Testis (tissue), 3 donors: ENCODE results near the gene CHGA. TPM values are rescaled to one million over a fixed set of nuclear protein-coding genes. Genes with fewer than 3 reads are reported as not detected.

Experiments used
- DNase-seq: peaks from one replicate; pipeline ENCODE4 v3.0.0-alpha.2; 2019
- H3K27ac ChIP-seq, 2 donors: fragments of 200-600 bp; sonication (generic); one replicate each; pipeline ENCODE4 v1.5.1; 2019
- H3K27me3 ChIP-seq: fragments of 200-600 bp; sonication (generic); one replicate; pipeline ENCODE4 v1.5.1; 2019
- H3K36me3 ChIP-seq: fragments of 200-600 bp; sonication (generic); one replicate; pipeline ENCODE4 v1.5.1; 2017; ENCODE audit warnings: low read depth; ENCODE audit errors: missing control alignments
- H3K4me1 ChIP-seq: fragments of 200-600 bp; sonication (generic); one replicate; pipeline ENCODE4 v1.5.1; 2019
- H3K4me3 ChIP-seq, 2 donors: fragments of 200-600 bp; sonication (generic); one replicate each; pipeline ENCODE4 v1.5.1; 2017 to 2019
- H3K9me3 ChIP-seq: fragments of 200-600 bp; sonication (generic); one replicate; pipeline ENCODE4 v1.5.1; 2017
- CTCF ChIP-seq, 3 experiments: fragments of 450-650 bp in 2 of 3; fragments of 200-600 bp in 1 of 3; sonication (generic) in 1 of 3; IDR thresholded peaks; one replicate each; pipeline ENCODE4 v1.5.1; 2016 to 2019; ENCODE audit warnings: antibody characterized with exemption in 3 of 3, mild to moderate bottlenecking in 2 of 3, moderate library complexity in 1 of 3
- POLR2A ChIP-seq: fragments of 450-650 bp; IDR thresholded peaks from one replicate; pipeline ENCODE4 v1.6.1; 2017; ENCODE audit warnings: antibody characterized with exemption, mild to moderate bottlenecking, moderate library complexity
- WGBS, 2 donors: methylation state at CpG; one replicate each; pipeline ENCODE4 v1.1.5; 2018; 5-methylcytosine and 5-hydroxymethylcytosine counted together
- intact Hi-C: fragments of 100-400 bp; cut with DNase I; formaldehyde crosslinking; loops from one replicate; pipeline ENCODE4 v1.15.1; 2023; ENCODE audit warnings: low total_unique reads
- polyA plus RNA-seq: library from polyadenylated mRNA; stranded (reverse); fragments of 350-450 nt; fragmentation: Illumina TruSeq; extraction: RNeasy Lipid Tissue Mini Kit (QIAGEN cat#74804); gene quantifications from one replicate; pipeline ENCODE4 v1.2.3, GENCODE V29; 2014; ENCODE audit warnings: low read depth, low replicate concordance; ENCODE audit not compliant: insufficient read depth
- total RNA-seq, 2 donors: library from RNA; depleted of rRNA; stranded (reverse); fragments of >200 nt; gene quantifications; one replicate each; pipeline ENCODE4 v1.2.3, GENCODE V29; 2016

The CHGA gene
- total and polyA plus RNA-seq, 3 donors from 2014 or later: 92.9 to 225 (median 191) TPM

- H3K4me3 ChIP-seq: no peak overlapping the region
Measured at GRCh38 chr14:92942976-92943710, 20.2 kb downstream of the CHGA start.

GRCh38 chr14:92943855-92944570 lies 21.1 kb downstream of the CHGA start:
- no peak overlapping the region for H3K4me3 ChIP-seq
- intact Hi-C loops: no loop called here
- no peaks in the 10 kb centered on the region for H3K27me3 ChIP-seq
- H3K4me1 ChIP-seq: peaks cover 30% of the 10 kb centered on the region
- DNase-seq: no peak
- 87 to 89% methylated on average over 12 to 17 of the region's 17 CpGs for WGBS, 2 donors
- TF ChIP-seq CTCF (IDR thresholded peaks at IDR 0.05) (no peak), POLR2A (no peak)
- no peak overlapping the region for H3K27ac ChIP-seq
- H3K36me3 ChIP-seq: no peaks in the 10 kb centered on the region
- no peaks in the 10 kb centered on the region for H3K9me3 ChIP-seq

More at GRCh38 chr14:92942976-92943710, 20.2 kb downstream of the CHGA start:
- Histone ChIP-seq H3K9me3 (no peaks in the 10 kb centered on the region), H3K27me3 (no peaks in the 10 kb centered on the region), H3K27ac (no peak overlapping the region), H3K4me1 (peaks cover 28% of the 10 kb centered on the region), H3K36me3 (no peaks in the 10 kb centered on the region)
- no peak for TF ChIP-seq POLR2A
- TF ChIP-seq CTCF (IDR thresholded peaks at IDR 0.05): no peak
- intact Hi-C loops: no loop called here
- no peak for DNase-seq
- WGBS, 2 donors: 96 to 100% methylated on average over 1 to 29 of the region's 30 CpGs

- Histone ChIP-seq H3K27me3 (no peaks in the 10 kb centered on the region), H3K27ac (no peak overlapping the region), H3K9me3 (no peaks in the 10 kb centered on the region), H3K4me3 (no peak overlapping the region), H3K4me1 (peaks cover 32% of the 10 kb centered on the region), H3K36me3 (no peaks in the 10 kb centered on the region)
- WGBS, 2 donors: 60 to 98% methylated on average over 1 to 12 of the region's 12 CpGs
- DNase-seq: no peak
- intact Hi-C loops: no loop called here
- TF ChIP-seq CTCF (IDR thresholded peaks at IDR 0.05): no peak
- no peak for TF ChIP-seq POLR2A
Measured at GRCh38 chr14:92944976-92945375, 22.0 kb downstream of the CHGA start.

- Histone ChIP-seq H3K4me1 (peaks cover 33% of the 10 kb centered on the region), H3K4me3 (no peak overlapping the region), H3K27me3 (no peaks in the 10 kb centered on the region), H3K36me3 (no peaks in the 10 kb centered on the region), H3K9me3 (no peaks in the 10 kb centered on the region), H3K27ac (no peak overlapping the region)
- WGBS, 2 donors: 93 to 95% methylated on average over 8 to 11 of the region's 12 CpGs
- TF ChIP-seq POLR2A: no peak
- TF ChIP-seq CTCF (IDR thresholded peaks at IDR 0.05): no peak
- intact Hi-C loops: no loop called here
- DNase-seq: no peak
Measured at GRCh38 chr14:92945544-92945943, 22.6 kb downstream of the CHGA start.
